NCI-H2107 treated with DMSO at 0.1 percent for 48 hours (cell line): ENCODE data around the gene KIAA0930.
"Not testable (repeated sequence)": the region's sequence is repeated elsewhere in the genome, so short reads cannot be mapped to it uniquely, and the experiment has no call there.

ENCODE experiments used
- DNase-seq: peaks from one replicate; lab custom pipeline; 2025; ENCODE audit not compliant: unreplicated experiment; lab: John Stamatoyannopoulos, UW

KIAA0930 gene

DNA sequence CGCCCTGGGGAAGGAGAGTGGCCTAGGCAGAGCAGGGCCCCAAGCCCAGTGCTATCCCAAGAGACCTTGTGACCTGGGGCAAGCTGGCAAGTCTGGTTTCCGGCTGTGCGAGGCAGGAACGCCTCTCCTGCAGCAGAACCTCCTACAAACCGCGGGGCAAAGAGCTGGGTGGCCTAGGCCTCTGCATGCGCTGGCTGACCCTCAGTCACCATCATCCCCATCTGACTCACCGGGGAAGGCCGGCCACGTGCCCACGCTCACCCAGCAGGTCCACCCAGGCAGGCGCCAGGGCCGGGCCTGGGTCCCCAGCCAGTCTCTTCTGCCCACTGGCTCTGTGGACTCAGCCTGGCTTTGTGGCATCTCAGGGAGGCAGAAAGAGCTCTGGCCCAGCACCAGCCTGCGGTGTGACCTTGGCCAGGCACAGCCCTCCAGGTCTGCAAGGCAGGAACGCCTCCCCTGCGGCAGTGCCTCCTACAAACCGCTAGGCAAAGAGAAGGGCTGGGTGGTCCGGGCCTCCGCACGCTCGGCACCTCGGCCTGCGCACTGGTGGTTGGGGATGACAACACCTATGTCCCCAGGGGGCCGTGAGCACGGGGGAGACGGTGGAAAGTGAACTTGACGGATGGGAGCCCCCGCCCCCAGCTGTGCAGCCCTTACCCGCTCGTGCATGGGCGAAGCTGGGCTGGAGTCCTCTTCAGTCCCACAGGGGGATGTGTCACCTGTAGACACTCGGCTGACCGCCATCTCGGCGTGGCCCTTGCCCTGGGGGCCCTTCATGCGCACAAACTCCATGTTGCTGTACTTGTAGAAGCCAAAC lies 38.2 kb downstream of the KIAA0930 start:
- DNase-seq: no peak

DNA sequence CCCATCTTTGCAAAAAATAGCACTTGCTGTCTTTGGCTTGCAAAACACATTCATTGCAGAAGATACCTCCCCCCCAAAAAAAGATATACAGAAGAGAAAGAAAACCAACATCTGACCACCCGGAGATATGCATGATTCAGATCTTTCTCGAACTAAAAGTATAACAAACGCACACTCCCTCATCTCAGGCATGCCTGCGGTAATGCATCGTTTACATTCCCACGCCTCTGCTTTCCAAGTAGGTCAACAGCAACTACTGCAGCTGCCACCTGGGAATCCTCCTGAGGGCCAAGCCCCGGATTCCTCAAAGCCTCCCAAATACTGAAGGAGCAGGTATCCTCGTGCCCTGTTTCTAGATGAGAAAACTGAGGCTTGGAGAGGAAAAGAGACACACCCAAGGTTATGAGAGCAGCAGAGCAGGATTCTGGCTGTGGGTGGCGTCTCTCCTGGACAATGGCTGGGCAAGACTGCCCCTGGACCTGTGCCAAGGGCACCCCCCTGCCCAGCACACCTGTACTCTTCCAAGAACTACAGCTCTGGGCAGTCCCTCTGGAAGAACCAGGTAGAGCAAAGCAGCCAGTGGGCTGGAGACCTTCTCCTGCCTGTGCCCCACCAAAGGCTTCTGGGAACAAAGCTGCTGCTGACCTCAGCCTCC lies 38.9 kb downstream of the KIAA0930 start:
- DNase-seq: no peak

DNA sequence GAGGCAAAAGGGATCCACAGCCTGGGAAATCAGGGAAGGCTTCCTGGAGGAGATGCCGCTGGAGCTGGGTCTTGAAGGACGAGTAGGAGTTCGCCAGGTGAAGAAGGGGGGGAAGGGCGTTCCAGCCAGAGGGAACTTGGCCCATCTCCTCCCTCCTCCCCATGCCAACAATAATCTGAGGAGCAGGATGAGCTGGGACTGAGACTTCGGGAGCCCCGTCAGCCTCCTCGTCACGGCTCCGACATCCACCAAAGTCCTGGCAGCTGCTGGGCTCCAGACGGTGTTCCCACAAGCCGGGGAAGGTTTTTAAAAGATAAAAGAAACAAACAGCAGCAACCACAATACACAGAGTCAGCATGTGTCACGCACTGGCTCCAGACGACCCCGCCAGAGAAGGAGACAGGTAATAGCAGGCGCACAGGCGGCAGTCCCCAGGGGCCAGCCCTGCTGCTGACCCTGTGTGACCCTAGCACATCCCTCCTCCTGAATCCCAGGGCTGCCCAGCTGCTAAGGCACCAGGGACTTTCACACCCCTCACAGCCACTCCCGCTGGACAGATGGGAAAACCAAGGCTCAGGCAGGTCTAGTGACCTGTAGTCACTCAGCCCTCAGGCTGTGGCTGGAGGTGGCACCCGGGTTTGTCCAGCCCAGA lies 39.7 kb downstream of the KIAA0930 start:
- no peak for DNase-seq

- DNase-seq: no peak
Observed at GRCh38 chr22:45200230-45200629, 40.5 kb downstream of the KIAA0930 start.

DNA sequence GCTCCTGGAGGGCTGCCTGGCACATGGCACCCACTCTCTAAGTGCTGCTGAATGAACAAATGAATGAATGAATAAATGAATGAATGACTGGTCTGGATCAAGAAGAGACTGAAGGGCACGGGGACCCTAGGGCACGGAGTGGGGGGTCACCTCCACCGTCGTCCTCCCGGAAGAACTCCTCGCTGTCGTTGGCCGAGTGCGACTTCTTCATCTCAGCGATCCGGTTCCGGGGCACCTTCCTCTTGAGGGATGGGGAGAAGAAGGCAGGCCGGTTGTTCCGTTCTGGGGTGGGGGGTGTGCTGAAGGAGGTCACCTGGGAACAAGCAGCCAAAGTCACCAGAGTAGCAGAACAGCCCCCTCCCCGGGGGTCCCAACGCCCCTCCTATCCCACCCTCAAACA lies 41.0 kb downstream of the KIAA0930 start:
- DNase-seq: no peak

DNA sequence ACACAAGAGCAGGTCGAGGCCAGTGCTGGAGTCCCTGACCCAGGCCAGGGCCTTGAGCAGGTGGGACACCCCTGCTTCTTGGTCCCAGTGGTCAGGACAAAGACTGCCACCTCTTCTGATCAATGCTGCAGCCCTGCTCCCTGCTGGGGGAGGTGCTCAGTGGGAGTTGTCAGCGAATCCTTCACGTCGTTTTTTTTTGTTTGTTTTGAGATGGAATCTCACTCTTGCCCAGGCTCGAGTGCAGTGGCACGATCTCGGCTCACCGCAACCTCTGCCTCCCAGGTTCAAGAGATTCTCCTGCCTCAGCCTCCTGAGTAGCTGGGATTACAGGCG lies 42.3 kb downstream of the KIAA0930 start:
- no peak for DNase-seq

- DNase-seq: no peak
Observed at GRCh38 chr22:45197606-45198462, 42.9 kb downstream of the KIAA0930 start.

- DNase-seq: no peak
Observed at GRCh38 chr22:45196926-45197605, 43.6 kb downstream of the KIAA0930 start.

DNA sequence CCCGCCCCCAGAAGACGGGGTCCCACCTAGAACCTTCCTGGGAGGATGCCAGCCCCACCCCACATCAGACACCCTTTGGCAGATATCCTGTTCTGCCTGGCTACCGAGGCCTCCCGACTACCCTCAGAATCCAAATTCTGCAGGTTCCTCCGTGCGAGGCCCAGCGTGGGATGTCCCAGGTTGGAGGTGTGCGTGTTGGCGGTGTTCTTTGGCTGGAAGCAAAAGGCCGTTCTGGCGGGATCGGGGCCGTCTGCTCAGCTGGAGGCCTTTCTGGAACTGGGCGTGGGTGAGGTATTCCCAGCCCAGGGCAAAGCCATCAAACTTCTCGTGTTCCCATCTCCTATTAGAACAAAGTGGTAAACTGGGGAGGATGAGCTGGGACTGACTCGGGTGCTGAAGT lies 44.4 kb downstream of the KIAA0930 start:
- no peak for DNase-seq

GRCh38 chr22:45195616-45196015 lies 45.1 kb downstream of the KIAA0930 start:
- no peak for DNase-seq

DNA sequence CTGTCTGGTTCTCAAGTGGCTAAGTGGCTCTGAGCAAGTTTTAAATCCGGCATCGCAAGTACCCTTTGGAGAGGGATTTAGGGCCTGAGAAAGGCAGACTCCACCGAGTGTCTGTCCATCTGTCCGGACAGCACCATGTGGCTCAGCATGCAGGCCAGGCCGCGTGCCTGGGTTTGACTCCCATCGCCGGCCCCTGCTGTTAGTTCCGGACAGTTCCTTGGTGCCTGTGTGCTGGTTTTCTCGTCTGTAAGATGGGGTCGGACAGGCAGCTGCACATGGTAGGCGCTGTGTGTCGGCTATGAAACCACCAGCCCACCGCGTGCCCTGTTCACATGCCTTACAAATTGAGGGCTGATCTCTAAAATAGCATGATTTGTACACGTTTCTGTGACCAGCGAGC lies 46.0 kb downstream of the KIAA0930 start:
- DNase-seq: no peak

DNA sequence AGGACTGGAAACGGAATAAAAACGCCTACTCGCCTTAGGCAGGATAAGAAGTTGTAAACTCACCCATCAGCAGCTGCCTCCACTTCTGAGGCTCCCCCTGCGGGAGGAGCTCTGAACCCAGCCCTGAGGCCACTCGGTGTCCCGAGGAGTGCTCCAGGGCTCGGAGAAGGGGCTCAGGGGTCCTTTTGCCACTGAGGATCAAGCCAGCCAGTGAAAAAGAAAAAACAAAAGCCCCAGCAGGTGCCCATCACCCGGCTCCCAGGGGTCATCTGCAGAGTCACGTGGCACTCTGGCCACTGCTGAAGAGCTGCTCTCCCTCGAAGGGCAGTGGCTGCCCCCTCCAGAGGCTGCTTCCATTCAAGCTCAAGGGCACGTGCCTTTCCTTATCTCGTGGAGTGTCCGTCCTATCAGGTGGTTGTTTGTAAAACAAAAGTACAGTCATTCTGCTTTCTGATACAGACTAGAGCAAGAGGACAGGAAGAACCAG lies 48.0 kb downstream of the KIAA0930 start:
- no peak for DNase-seq

- not testable (repeated sequence) for DNase-seq
Observed at GRCh38 chr22:45191746-45192145, 48.9 kb downstream of the KIAA0930 start.

DNA sequence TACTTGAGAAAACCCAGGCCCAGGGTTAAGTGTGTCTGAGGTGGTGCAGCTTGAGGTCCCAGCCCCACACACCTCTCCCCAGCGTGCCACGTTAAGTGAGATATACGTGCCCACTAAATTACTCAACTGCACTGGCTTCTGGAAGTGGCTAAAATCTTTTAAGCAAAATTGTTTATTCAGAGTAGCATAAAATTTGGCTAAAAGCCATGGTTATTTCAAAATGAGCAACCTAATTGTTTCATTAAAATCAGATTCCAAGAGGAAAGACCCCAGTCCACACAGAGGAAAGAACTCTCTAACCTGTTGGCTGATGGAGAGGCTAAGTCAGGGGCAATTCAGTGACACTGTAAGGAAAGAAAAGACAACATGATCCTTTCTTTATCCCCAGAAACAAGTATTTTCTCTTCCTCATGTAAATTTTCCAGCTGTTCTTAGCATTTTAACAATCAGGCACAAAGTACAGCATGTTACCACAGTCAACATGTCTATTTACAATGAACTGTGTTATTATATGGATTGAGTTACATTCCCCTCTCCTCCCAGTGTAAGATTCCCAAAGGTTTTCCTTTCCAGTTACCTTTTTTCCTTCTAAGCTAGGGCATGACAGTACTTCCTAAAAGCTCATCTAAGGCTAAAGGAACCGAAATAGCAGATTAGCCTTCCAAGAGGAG lies 50.4 kb downstream of the KIAA0930 start:
- no peak for DNase-seq

DNA sequence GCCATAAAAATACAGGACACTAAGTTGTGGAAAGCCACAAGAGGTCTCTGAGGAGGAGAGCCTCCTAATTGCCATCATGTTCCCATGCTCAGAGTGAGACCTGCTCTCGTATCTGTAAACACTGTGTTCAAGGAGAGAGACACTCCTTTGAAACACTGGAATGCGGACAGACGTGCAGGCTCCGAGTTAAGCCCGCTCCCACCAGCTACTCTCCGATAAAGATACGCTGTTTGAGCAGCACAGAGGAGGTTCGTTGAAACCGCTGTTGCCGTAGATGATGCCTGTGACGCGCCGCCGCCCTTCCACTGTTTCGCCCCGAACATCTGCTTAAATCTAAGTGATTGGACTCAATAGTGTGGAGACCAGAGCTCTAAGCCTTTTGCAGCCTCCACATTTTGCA lies 51.9 kb downstream of the KIAA0930 start:
- DNase-seq: no peak

- no peak for DNase-seq
Observed at GRCh38 chr22:45187891-45188290, 52.8 kb downstream of the KIAA0930 start.

DNA sequence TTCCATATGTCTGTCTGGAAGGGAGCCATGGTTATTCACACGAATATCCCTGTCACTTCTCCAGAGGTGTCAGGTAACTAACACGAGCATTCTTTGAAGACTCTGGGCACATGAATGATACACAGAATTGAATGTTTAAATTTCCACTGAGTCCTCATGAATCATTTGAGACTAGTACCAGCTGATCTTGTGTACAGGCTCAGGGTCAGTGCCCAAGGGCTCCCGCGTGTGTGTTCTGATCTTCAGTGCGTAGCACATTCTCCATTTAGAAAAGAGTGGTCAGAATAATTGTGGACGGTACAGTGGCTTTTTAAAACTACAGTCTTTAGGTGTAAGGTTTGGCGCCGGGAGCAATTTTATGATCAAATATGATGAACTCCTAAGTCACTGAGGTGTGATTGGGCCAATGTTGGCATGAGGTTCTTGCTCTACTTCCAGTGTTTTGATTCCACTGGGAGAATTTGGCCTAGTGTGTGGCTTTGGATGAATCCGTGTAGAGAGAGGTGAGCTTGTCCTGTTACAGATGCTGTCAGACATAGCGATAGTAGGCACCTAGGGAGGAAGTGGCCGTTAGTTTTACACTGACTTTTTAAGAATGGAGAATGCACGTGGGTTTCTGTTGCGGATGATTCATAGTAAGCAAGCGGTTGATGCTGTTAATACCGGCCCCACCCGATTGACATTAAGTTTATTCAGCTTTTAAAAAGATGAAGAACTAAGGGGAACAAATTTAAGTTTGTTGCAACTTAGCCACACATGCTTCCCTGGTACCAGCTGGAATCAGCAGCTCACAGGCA lies 54.8 kb downstream of the KIAA0930 start:
- DNase-seq: no peak

DNA sequence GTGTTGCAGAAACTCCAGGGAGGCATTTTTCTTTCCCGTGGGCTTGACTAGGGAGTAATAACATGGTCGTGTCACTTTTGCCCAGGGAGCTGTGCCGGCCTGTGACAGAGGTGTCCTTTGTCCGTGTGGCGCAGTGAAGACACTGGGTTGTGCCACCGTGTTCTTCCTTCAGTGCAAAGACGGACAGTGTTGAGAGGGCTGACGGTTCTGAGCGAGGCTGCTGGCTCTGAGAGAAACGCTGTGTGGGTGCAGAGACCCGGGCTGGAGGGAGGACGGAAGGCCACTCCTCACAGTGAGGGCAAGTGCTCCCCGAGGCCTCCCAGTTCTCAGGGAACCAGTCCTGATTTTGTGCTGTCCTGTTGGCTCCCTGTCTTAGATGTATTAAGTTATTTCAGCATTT lies 56.7 kb downstream of the KIAA0930 start:
- DNase-seq: no peak

DNA sequence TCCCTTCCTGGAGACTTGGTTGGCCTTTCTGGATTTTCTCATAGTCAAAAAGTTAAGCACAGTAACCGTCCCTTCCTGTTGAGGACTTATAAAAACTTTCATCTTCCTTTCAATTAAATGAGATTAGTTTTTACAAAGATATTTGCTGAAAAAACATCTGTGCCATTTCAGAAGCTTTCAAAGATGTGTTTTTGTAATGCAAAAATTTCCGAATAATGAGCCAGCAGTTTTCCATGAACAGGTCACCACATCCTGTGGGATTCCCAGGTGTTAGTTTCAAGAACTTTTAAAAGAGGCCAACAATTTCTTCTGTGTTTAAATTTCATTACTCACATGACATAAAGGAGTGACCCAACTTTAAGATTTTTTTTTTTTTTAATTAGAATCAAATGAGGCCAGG lies 58.9 kb downstream of the KIAA0930 start:
- DNase-seq: no peak
